ENCODE measurements around the gene RFX1.

- TF ChIP-seq MAX (IDR thresholded peaks at IDR 0.05; ENCODE audit: low read depth, low read length): no peak
- no peak for TF ChIP-seq CTCF (IDR thresholded peaks at IDR 0.05; ENCODE audit: low read depth, low read length)
- no peak for TF ChIP-seq MYC (IDR thresholded peaks at IDR 0.05; ENCODE audit: low read depth, low read length)
Observed at GRCh38 chr19:14054099-14054498, 48.0 kb upstream of the RFX1 start.

All from NB4 (cell line).